HepG2 (cell line): ENCODE measurements around the gene TMEM253. TPM values are rescaled to one million over a fixed set of nuclear protein-coding genes. Genes with fewer than 3 reads are reported as not detected.

Experiments used
- ATF1 ChIP-seq: IDR thresholded peaks from 2 replicates; pipeline ENCODE4 v1.6.1; 2016; ENCODE audit warnings: mild to moderate bottlenecking, control low read depth
- ATF5 ChIP-seq: sonication (generic); formaldehyde crosslinking; IDR thresholded peaks from 2 replicates; pipeline ENCODE4 v1.4.0; 2020; ENCODE audit warnings: mild to moderate bottlenecking, low read depth, missing genetic modification reagents
- CSRNP1 ChIP-seq: sonication (generic); formaldehyde crosslinking; IDR thresholded peaks from 2 replicates; pipeline ENCODE4 v1.8.1; 2023; ENCODE audit warnings: mild to moderate bottlenecking, missing genetic modification reagents
- IKZF5 ChIP-seq: IDR thresholded peaks from 2 replicates; pipeline ENCODE4 v1.6.1; 2018; ENCODE audit warnings: missing genetic modification reagents, mild to moderate bottlenecking, missing compliant biosample characterization
- KAT7 ChIP-seq: IDR thresholded peaks from 2 replicates; pipeline ENCODE4 v1.6.1; 2018; ENCODE audit warnings: borderline replicate concordance, missing compliant biosample characterization
- MED8 ChIP-seq: sonication (generic); formaldehyde crosslinking; IDR thresholded peaks from 2 replicates; pipeline ENCODE4 v1.8.1; 2023; ENCODE audit warnings: mild to moderate bottlenecking, missing genetic modification reagents; ENCODE audit not compliant: insufficient replicate concordance
- NFKB2 ChIP-seq: sonication (generic); formaldehyde crosslinking; IDR thresholded peaks from 2 replicates; pipeline ENCODE4 v1.4.0; 2020; ENCODE audit warnings: missing genetic modification reagents, borderline replicate concordance
- PAXIP1 ChIP-seq: sonication (generic); formaldehyde crosslinking; conservative IDR thresholded peaks from 2 replicates; pipeline ENCODE4 v1.4.0; 2020; ENCODE audit warnings: mild to moderate bottlenecking, missing genetic modification reagents, moderate library complexity
- PCBP1 ChIP-seq: fragments of 200-400 bp; formaldehyde crosslinking; IDR thresholded peaks from 2 replicates; pipeline ENCODE4 v1.6.1; 2017; ENCODE audit warnings: mild to moderate bottlenecking, low read depth, low read length, borderline replicate concordance
- PREB ChIP-seq: sonication (generic); formaldehyde crosslinking; IDR thresholded peaks from 2 replicates; pipeline ENCODE4 v1.4.0; 2020; ENCODE audit warnings: missing genetic modification reagents
- ZBTB1 ChIP-seq: sonication (generic); formaldehyde crosslinking; IDR thresholded peaks from 2 replicates; pipeline ENCODE4 v1.4.0; 2020; ENCODE audit warnings: missing genetic modification reagents, borderline replicate concordance
- ZFP36L2 ChIP-seq: sonication (generic); formaldehyde crosslinking; IDR thresholded peaks from 2 replicates; pipeline ENCODE4 v1.4.0; 2020; ENCODE audit warnings: missing genetic modification reagents
- ZFP41 ChIP-seq: sonication (generic); formaldehyde crosslinking; IDR thresholded peaks from 2 replicates; pipeline ENCODE4 v1.4.0; 2020; ENCODE audit warnings: mild to moderate bottlenecking, missing genetic modification reagents, borderline replicate concordance
- ZNF17 ChIP-seq: sonication (generic); formaldehyde crosslinking; IDR thresholded peaks from 2 replicates; pipeline ENCODE4 v1.5.0; 2020; ENCODE audit warnings: mild to moderate bottlenecking, missing genetic modification reagents
- ZNF251 ChIP-seq: sonication (generic); formaldehyde crosslinking; IDR thresholded peaks from 2 replicates; pipeline ENCODE4 v1.9.0; 2021; ENCODE audit warnings: mild to moderate bottlenecking, missing genetic modification reagents
- ZNF276 ChIP-seq: sonication (generic); formaldehyde crosslinking; IDR thresholded peaks from 2 replicates; pipeline ENCODE4 v1.4.0; 2020; ENCODE audit warnings: mild to moderate bottlenecking, low read depth, missing genetic modification reagents
- polyA plus RNA-seq, 8 experiments: library from polyadenylated mRNA; depleted of rRNA in 3 of 8; stranded (reverse) in 7 of 8; unstranded in 1 of 8; fragments of >200 nt; fragmentation: Illumina TruSeq in 4 of 8; extraction: Trizol in 4 of 8; gene quantifications; 2 replicates each; pipeline versions ENCODE4 v1.2.1 to v1.2.3, GENCODE V29; 2011 to 2016; ENCODE audit warnings: low read depth in 4 of 8, missing spikeins in 1 of 8, mixed read lengths in 1 of 8; ENCODE audit not compliant: insufficient read depth in 1 of 8
- total RNA-seq, 5 experiments: library from RNA; depleted of rRNA; stranded (reverse); fragments of >200 nt; fragmentation: Illumina TruSeq; extraction: Trizol; gene quantifications; 2 replicates each; pipeline ENCODE4 v1.2.3, GENCODE V29; 2016; ENCODE audit warnings: low read depth in 1 of 5
- TF ChIP-seq, protein P1 (sequence below): sonication (generic); formaldehyde crosslinking; conservative IDR thresholded peaks from 2 replicates; pipeline ENCODE4 v1.8.0; 2022; ENCODE audit warnings: mild to moderate bottlenecking, moderate library complexity, missing genetic modification reagents

TMEM253 gene
- total and polyA plus RNA-seq, 2 of the 13 experiments (the other 11 are each of a cell fraction or from before 2014, with no cell fraction given): 0.29 to 0.45 TPM

- no peak for TF ChIP-seq MED8 (CRISPR knock-in tag)
- no peak for TF ChIP-seq IKZF5 (CRISPR knock-in tag)
- 0 out of 2 replicates have a peak, but pooled peaks have one; percentile 6 for TF ChIP-seq ATF1
- TF ChIP-seq ZNF276 (CRISPR knock-in tag): no peak
- TF ChIP-seq ZNF251 (CRISPR knock-in tag): no peak
- no peak for TF ChIP-seq ZNF17 (CRISPR knock-in tag)
- no peak for TF ChIP-seq CSRNP1
- no peak for TF ChIP-seq ZFP36L2 (CRISPR knock-in tag)
- no peak for TF ChIP-seq NFKB2
- no peak for TF ChIP-seq PCBP1
- TF ChIP-seq ZBTB1 (CRISPR knock-in tag): no peak
- TF ChIP-seq, protein P1, sequence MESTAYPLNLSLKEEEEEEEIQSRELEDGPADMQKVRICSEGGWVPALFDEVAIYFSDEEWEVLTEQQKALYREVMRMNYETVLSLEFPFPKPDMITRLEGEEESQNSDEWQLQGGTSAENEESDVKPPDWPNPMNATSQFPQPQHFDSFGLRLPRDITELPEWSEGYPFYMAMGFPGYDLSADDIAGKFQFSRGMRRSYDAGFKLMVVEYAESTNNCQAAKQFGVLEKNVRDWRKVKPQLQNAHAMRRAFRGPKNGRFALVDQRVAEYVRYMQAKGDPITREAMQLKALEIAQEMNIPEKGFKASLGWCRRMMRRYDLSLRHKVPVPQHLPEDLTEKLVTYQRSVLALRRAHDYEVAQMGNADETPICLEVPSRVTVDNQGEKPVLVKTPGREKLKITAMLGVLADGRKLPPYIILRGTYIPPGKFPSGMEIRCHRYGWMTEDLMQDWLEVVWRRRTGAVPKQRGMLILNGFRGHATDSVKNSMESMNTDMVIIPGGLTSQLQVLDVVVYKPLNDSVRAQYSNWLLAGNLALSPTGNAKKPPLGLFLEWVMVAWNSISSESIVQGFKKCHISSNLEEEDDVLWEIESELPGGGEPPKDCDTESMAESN: no peak
- TF ChIP-seq ZFP41 (CRISPR knock-in tag): no peak
- TF ChIP-seq PAXIP1 (CRISPR knock-in tag): peak; percentile 11
- TF ChIP-seq PREB (CRISPR knock-in tag): no peak
- no peak for TF ChIP-seq KAT7 (CRISPR knock-in tag)
- TF ChIP-seq ATF5 (CRISPR knock-in tag): no peak
Measured at GRCh38 chr14:21054768-21055145, 46.1 kb upstream of the TMEM253 start (continued).
